Fibroblast of lung (primary cell): ENCODE results near the gene PLK1.

Experiments
- EZH2 ChIP-seq: IDR thresholded peaks from 2 replicates; pipeline ENCODE4 v1.5.1; 2012; ENCODE audit warnings: low read length, control low read depth, mild to moderate bottlenecking; ENCODE audit errors: missing control alignments
- TF ChIP-seq, protein P1 (sequence below), 2 donors: IDR thresholded peaks in 1 of 2; conservative IDR thresholded peaks in 1 of 2; 1 replicate in 1 of 2; 2 replicates in 1 of 2; pipeline ENCODE4 v1.5.1; 2011 to 2012; ENCODE audit warnings: low read length in 2 of 2, control low read depth in 1 of 2, inconsistent platforms in 1 of 2, low read depth in 1 of 2, mild to moderate bottlenecking in 1 of 2

DNA sequence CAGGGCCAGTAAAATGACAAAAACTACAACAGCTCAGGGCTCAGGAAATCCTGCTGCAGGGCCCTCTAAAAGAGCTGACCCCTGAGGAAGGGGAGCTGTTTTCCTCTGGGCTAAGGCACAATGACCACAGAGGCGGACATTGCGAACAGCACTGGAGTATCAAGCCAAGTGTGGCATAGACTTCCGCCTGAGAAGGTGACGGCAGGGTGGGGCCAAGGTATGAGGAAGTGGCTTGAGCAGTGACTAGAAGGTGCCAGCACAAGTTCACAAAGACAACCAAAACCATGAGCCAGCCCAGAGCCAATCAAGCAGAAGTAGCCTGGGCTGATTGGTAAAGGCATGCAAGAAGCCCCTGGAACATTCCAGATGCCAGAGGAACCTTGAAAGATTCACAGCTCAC lies 20.4 kb downstream of the PLK1 start:
- TF ChIP-seq, protein P1, sequence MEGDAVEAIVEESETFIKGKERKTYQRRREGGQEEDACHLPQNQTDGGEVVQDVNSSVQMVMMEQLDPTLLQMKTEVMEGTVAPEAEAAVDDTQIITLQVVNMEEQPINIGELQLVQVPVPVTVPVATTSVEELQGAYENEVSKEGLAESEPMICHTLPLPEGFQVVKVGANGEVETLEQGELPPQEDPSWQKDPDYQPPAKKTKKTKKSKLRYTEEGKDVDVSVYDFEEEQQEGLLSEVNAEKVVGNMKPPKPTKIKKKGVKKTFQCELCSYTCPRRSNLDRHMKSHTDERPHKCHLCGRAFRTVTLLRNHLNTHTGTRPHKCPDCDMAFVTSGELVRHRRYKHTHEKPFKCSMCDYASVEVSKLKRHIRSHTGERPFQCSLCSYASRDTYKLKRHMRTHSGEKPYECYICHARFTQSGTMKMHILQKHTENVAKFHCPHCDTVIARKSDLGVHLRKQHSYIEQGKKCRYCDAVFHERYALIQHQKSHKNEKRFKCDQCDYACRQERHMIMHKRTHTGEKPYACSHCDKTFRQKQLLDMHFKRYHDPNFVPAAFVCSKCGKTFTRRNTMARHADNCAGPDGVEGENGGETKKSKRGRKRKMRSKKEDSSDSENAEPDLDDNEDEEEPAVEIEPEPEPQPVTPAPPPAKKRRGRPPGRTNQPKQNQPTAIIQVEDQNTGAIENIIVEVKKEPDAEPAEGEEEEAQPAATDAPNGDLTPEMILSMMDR (conservative IDR thresholded peaks at IDR 0.05 in 1 of 2, IDR thresholded peaks at IDR 0.05 in 1 of 2; ENCODE audit: low read depth in 1 of 2, low read length in 2 of 2), result no peak
- TF ChIP-seq EZH2, result no peak
